HFF-Myc (cell line): ENCODE results near the gene FMN2.

Experiments
- DNase-seq: peaks from one replicate; pipeline ENCODE4 v3.0.0-alpha.2; 2011; ENCODE audit warnings: low read depth; ENCODE audit errors: extremely low read depth
- H3K4me3 ChIP-seq: replicated peaks from 2 replicates; pipeline ENCODE4 v1.5.1; 2011; ENCODE audit warnings: low read depth, mild to moderate bottlenecking, control low read depth, low read length
- CTCF ChIP-seq: IDR thresholded peaks from 2 replicates; pipeline ENCODE4 v1.5.1; 2012; ENCODE audit warnings: mild to moderate bottlenecking, low read depth, low read length, control low read depth; ENCODE audit errors: missing control alignments

The FMN2 gene

DNA sequence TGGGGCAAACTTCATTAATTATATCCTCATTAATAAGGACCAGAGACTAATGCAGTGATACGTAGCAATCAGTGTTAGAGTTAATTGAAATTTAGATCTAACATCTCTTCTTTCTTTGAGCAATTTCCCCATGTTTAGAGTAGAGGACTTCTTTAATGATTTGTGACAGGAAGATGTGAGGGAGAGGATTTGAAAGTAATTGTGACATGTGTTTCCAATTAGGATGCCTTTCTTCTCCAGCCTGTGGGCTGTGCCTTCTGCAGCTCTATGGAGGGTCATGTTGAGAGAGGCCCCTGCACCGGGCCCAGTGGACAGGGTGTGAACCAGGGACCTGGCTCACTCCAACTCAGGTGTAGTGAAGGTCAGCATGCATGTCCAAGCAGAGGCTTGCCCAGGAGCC, 417.3 kb downstream of the FMN2 start:
- no peak for TF ChIP-seq CTCF
- H3K4me3 ChIP-seq, result no peak overlapping the region
- DNase-seq, result peak; percentile 46

- no peak for DNase-seq
- H3K4me3 ChIP-seq, result no peak overlapping the region
- TF ChIP-seq CTCF, result no peak
These were observed 420.1 kb downstream of the FMN2 start for GRCh38 chr1:240511789-240512188.

DNA sequence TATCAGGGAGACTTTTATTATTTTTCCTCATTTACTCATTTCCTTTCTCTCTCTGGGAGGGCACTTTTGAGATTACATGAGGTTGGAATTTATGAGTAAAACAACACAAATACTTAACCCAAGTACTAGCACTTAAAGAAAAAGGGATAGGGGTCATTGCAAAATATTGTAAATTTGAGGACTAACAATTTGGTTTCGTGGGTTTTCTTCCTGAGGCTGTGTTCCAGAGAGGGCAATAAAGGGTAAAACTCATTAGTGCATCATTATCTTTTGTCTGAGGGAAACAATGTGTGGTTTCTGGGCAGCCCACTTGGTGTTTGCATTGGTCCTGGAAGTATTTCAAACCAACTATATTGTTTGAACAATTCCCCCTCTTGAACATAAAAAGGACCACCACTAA, 423.8 kb downstream of the FMN2 start:
- TF ChIP-seq CTCF, result no peak
- H3K4me3 ChIP-seq, result no peak overlapping the region
- no peak for DNase-seq

DNA sequence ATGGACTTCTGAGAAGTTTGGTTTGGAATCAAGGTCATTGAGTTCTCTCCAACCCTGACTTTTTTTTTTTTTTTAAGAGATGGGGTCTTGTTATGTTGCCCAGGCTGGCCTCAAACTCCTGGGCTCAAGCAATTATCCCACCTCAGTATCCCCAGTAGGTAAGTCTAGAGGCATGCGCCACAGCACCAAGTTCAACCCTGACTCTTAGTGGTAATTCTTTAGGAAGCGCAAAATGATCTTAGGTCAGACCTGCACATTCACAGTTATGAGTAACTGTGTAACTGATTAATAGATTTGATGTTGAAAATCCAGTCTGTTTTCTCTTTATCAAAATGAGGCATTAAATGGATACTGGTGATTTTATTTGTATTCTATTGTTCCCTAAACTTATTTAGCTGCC, 424.4 kb downstream of the FMN2 start:
- no peak overlapping the region for H3K4me3 ChIP-seq
- no peak for TF ChIP-seq CTCF
- no peak for DNase-seq

DNA sequence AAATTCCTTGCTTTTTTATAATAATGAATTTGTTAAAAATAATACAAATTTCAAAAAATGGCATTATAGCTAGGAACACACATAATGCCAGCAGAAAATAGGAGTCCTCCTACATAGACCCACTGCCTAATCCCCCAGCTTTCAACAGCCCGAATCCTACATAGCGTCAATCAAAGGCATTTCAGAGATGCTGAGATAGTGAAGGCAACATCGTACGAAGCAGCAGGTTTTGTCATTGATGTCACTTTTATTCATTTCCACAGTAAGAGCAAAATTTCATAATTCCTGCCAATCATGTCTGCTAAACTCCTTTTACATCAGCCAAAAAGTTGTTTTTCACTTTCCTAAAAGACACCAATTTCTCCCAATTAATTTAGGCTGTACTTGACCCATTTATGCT, 426.2 kb downstream of the FMN2 start:
- no peak for DNase-seq
- H3K4me3 ChIP-seq, result no peak overlapping the region
- TF ChIP-seq CTCF, result no peak

DNA sequence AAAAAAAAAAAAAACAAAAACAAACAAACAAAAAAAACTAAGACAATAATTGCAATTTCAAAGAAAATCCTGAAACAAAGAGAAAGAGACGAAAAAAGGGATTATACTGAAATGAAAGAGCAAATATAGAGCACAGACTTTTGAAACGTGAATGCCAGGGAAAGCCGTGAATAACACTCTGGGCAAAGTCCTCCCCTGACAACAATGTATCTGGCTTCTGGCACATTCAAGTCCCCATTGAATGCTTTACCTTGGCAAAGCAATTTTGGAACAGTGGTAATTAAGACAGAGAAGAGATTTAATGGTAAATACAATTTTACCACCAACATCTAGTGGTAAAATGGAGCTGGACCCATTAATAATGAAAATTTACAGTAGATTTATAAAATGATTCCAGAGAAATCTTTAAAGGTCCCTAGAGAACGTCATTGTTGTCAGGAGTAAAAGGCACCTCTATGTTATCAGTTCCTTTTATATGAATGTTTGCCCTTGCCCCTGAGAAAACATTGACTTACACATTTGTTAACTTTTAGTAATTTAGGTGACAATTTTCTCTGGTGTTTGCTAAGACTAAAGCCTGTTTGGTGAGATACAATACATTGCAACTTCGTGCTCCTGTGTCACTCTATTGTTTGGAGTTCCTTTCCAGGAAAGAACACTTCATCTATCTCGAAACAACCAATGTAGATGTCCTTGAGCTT, 430.6 kb downstream of the FMN2 start:
- no peak for DNase-seq
- no peak for TF ChIP-seq CTCF

More for the DNA sequence above, 430.6 kb downstream of the FMN2 start:
- no peak overlapping the region for H3K4me3 ChIP-seq
